Mesodermal cell (in vitro differentiated cells): Measurements from ENCODE around the gene LHX3.

Source experiments
- H3K27ac ChIP-seq: 2 replicates; pipeline ENCODE4 v1.7.0; 2013; ENCODE audit warnings: mild to moderate bottlenecking, low read depth, low read length, moderate library complexity; ENCODE audit not compliant: severe bottlenecking
- H3K36me3 ChIP-seq: 2 replicates; pipeline ENCODE4 v1.7.1; 2013; ENCODE audit warnings: mild to moderate bottlenecking, low read length, moderate library complexity; ENCODE audit not compliant: control insufficient read depth, insufficient read depth
- H3K4me1 ChIP-seq: one replicate; pipeline ENCODE4 v1.7.1; 2013; ENCODE audit warnings: mild to moderate bottlenecking, low read length; ENCODE audit not compliant: insufficient read depth, control insufficient read depth, poor library complexity, severe bottlenecking
- H3K4me3 ChIP-seq: 2 replicates; pipeline ENCODE4 v1.7.0; 2013; ENCODE audit warnings: low read length, control low read depth, mild to moderate bottlenecking; ENCODE audit not compliant: insufficient read depth, poor library complexity, severe bottlenecking; ENCODE audit errors: extremely low read depth
- H3K9me3 ChIP-seq: 2 replicates; pipeline ENCODE4 v1.7.1; 2013; ENCODE audit warnings: mild to moderate bottlenecking, low read length, moderate library complexity; ENCODE audit not compliant: control insufficient read depth
- WGBS, 2 experiments: methylation state at CpG; one replicate each; pipeline ENCODE4 v1.1.5; 2013; ENCODE audit warnings: missing lambda C conversion rate in 2 of 2; ENCODE audit not compliant: insufficient coverage in 2 of 2; 5-methylcytosine and 5-hydroxymethylcytosine counted together

The LHX3 gene

DNA sequence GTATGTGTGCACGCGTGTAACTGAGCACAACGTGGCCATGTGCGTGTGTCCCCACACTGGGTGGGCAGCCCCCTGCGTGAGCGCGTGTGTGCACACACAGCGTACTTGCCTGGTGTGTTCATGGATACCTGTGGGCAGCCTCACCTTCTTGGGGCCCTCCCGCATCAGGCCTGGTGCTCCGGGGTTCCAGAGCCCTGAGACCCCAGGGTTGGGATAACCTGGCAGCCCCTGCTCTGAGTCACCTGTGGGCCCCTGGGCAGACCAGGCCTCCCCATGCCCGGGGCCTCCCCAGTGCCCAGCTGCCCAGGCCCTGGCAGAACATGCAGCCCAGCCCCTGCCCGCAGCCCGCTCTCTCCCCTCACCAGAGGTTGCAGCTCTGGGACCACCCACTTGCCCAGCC is 25.2 kb downstream of the LHX3 start:
- H3K4me3 ChIP-seq: no peak overlapping the region
- H3K9me3 ChIP-seq: no peaks in the 10 kb centered on the region
- H3K4me1 ChIP-seq: no peaks in the 10 kb centered on the region
- H3K36me3 ChIP-seq: no peaks in the 10 kb centered on the region
- 93 to 95% methylated on average over 11 to 12 of the region's 13 CpGs for WGBS, 2 experiments
- H3K27ac ChIP-seq: no peak overlapping the region

DNA sequence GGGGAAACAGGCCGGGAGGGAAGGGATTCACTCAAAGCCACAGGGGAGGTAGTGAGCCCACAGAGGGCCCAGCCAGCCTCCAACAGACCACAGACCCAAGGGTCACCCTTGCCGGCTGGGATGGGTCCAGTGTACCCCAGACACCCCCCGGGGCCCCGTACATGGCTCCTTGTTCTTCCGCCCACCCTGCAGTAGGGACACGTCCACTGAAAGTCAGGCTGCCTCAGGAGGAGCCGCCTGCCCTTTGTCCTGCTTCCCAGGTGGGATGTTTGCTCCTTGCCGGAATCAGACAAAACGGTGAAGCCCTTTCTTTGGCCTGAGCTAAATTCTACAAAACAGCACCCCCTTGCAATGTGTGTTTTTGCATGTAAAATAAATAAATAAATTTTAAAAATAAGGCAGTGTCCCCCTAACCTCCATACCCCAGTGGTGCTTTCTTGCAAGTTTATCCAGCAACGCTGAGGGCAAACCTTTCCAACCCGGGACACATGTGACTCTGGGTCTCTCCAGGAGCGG is 25.8 kb downstream of the LHX3 start:
- no peaks in the 10 kb centered on the region for H3K4me1 ChIP-seq
- no peaks in the 10 kb centered on the region for H3K9me3 ChIP-seq
- 69 to 74% methylated on average over 9 to 11 of the region's 12 CpGs for WGBS, 2 experiments
- H3K36me3 ChIP-seq: no peaks in the 10 kb centered on the region
- no peak overlapping the region for H3K27ac ChIP-seq
- no peak overlapping the region for H3K4me3 ChIP-seq

DNA sequence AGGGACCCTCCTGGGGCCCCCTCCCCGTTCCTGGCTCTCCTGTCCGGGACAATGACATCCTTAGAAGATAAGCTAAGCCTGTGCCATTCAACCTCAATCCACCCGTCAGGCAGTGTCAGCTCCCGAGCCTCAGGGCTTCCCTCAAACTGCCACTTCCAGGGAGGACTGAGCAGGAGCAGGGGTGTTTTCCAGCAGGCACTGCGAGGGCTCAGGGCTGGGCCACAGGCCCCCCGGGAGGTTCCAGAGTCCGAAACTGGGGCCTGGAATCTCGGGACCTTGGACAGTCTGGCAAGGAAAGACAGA is 26.2 kb downstream of the LHX3 start:
- H3K4me3 ChIP-seq: no peak overlapping the region
- no peak overlapping the region for H3K27ac ChIP-seq
- H3K4me1 ChIP-seq: no peaks in the 10 kb centered on the region
- no peaks in the 10 kb centered on the region for H3K9me3 ChIP-seq
- H3K36me3 ChIP-seq: no peaks in the 10 kb centered on the region
- WGBS, 2 experiments: 55 to 73% methylated on average over 5 to 6 of the region's 8 CpGs

DNA sequence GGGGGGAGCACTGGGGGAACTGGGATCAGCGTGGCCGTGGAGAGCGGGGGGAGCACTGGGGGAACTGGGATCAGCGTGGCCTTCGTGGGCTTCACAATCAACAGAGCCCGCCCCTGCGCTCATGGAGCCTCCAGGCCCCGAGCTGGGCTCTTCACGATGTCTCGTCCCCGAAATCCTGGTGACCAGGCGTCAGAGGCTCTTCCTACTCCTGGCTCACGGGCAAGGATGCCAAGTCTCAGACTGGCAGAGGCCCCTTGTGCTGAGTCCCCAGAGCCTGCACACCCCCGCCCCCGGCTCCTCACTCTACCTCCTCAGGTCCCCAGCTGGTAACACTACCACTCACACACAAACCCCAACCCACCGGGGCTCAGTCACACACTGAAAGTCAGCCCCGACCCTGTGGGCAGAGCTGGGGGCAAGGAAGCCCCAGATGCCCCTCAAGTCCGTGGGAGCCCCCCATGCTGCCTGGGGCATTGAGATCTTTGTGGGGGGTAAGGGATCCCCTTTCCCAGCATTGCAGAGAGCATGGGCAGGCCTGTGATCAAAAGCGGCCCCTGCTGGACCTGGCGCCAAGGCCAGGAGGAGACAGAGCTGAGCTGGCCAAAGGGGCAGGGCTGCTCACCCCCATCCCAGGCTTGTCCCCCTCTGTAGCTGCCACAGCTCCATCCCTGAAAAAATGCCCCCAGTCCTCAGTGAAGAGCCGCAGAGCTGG is 26.7 kb downstream of the LHX3 start:
- Histone ChIP-seq H3K36me3 (no peaks in the 10 kb centered on the region), H3K9me3 (no peaks in the 10 kb centered on the region), H3K4me1 (no peaks in the 10 kb centered on the region), H3K27ac (no peak overlapping the region), H3K4me3 (no peak overlapping the region)
- 92% methylated on average over 16 to 17 of the region's 21 CpGs for WGBS, 2 experiments

DNA sequence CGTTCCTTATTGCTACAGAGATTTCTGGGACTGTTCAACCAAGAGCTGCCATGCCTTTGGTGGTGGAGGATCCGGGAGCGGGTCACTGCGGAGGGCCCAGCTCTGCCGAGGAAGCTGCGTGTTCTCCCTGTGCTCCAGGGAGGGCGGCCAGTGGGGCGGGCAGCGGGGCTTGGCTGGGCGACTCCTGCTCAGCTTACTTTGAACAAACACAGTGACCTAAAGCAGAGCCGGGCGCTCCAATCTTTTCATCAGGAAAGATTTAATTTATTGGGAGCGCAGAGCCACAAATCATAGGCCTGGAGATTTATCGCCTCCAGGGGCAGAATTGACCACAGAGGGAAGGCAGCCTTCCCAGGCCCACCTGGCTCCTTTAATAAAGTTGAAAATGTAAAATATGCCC is 27.7 kb downstream of the LHX3 start:
- H3K4me1 ChIP-seq: no peaks in the 10 kb centered on the region
- H3K9me3 ChIP-seq: no peaks in the 10 kb centered on the region
- H3K36me3 ChIP-seq: no peaks in the 10 kb centered on the region
- WGBS, 2 experiments: 93 to 95% methylated on average over 12 to 14 of the region's 14 CpGs
- no peak overlapping the region for H3K4me3 ChIP-seq
- no peak overlapping the region for H3K27ac ChIP-seq

DNA sequence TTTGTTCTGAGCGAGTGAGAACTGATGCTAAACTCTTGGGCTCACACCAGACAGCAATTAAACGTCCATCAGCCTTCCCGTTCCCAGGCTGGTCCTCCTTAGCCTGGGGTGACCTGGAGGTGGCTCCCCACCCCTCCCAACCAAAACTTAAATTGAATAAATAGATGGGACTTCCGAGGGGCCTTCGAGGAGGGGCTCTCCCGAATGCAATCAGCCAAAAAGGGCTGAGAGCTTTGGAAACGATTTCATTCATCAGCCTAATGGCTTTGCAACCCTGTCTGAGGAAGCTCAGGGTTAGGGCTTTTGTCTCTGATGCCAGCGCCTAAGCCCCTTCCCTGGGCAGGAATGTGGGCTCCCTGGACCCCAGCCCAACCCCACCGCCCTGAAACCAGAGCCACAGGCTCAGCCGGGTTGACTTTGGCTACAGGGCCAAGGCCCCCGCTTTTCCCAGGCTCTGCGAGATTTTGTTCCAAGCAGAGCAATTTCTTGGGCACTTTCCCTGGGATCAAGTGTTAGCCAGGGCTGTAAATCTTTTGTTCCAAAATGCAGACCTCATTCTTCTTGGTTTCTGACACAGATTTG is 29.2 kb downstream of the LHX3 start:
- Histone ChIP-seq H3K36me3 (no peaks in the 10 kb centered on the region), H3K4me1 (no peaks in the 10 kb centered on the region), H3K27ac (no peak overlapping the region), H3K9me3 (no peaks in the 10 kb centered on the region), H3K4me3 (no peak overlapping the region)
- 83 to 88% methylated on average over 10 to 11 of the region's 12 CpGs for WGBS, 2 experiments

DNA sequence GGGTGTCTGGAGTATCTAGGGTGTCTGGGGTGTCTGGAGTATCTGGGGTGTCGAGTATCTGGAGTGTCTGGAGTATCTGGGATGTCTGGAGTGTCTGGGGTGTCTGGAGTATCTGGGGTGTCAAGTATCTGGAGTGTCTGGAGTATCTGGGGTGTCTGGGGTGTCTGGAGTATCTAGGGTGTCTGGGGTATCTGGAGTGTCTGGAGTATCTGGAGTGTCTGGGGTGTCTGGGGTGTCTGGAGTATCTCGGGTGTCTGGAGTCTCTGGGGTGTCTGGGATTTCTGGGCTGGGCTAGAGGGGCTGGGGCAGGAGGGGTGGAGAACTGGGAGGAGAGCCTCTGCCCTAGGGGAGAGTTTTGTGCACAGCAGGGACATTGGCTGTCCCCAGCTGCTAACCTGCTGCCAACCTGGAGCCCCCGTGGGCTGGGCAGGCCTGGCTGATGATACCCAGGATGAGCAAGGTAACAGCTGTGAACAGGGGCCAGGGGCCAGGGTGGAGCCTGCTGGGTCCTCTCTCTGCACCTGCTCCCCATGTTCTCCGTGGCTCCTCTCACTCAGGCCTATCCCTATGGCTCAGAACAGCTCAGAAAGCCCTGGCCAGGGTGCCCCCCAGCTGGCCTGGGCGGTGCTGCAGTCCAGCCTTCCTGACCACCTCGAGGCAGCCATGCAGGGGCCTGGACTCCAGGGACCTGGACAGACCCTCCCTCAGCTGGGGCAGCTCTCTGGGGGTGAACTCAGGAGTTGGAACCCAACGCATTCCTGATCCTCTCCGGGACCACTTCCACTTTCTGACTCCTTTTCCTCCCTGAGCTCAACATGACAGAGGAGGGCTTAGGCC is 29.9 kb downstream of the LHX3 start:
- H3K36me3 ChIP-seq: no peaks in the 10 kb centered on the region
- no peak overlapping the region for H3K27ac ChIP-seq
- 77 to 78% methylated on average over 6 of the region's 8 CpGs for WGBS, 2 experiments
- H3K4me1 ChIP-seq: no peaks in the 10 kb centered on the region
- no peaks in the 10 kb centered on the region for H3K9me3 ChIP-seq
- H3K4me3 ChIP-seq: no peak overlapping the region

DNA sequence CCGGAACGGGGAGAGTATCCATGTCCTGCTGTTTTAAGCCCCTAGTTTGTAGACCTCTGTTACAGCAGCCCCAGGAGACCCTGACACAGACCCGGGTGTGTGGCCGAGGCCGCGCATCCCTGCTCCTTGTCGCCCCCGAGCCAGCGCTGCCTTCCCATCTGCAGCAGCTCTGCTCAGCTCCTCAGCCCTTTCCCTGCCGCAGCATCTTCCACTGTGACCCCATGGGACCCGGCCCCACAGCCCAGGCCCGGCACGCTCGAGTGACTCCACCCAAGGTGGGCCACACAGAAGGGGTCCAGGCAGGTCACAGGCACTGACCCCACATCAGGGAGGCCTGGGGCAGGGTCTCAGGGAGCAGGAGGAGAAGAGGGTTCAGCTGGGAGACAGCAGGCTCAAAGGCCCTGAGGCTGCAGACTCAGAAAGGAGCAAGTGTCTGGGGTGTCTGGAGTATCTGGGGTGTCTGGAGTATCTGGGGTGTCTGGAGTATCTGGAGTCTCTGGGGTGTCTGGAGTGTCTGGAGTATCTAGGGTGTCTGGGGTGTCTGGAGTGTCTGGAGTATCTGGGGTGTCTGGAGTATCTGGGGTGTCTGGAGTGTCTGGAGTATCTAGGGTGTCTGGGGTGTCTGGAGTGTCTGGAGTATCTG is 31.2 kb downstream of the LHX3 start:
- Histone ChIP-seq H3K27ac (no peak overlapping the region), H3K4me3 (no peak overlapping the region), H3K4me1 (no peaks in the 10 kb centered on the region), H3K9me3 (no peaks in the 10 kb centered on the region), H3K36me3 (no peaks in the 10 kb centered on the region)
- 90 to 93% methylated on average over 10 of the region's 14 CpGs for WGBS, 2 experiments

DNA sequence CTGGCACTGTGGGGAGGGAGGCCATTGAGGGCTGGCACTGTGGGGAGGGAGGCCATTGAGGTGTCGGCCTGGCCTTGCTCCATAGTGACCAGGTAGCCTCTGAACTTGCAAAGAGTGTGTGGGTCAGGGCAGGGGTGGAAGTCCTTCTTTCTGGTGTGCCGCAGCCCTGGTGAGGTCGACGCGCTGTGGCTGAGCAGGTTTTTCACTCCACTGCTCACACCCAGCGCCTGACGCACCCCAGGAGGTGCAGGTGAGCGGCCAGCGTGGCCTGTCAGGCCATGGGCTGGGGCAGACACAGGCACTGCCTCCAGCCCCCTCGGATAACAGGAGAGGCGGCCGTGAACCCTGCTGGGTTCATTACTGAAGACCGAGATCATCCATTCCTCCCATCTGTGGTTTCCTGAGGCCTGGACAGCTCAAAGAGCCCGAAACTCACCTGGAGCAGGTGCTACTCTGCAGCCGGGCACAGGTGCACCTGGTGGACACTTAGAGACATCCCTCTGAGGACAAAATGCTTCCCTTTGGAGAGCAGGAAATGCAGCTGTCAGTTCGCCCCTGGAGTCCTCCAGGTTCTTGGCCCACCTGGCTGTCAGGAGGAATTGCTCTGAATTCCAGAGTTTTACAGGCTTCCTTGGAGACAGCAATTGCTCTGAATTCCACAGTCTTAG is 32.4 kb downstream of the LHX3 start:
- no peak overlapping the region for H3K4me3 ChIP-seq
- H3K9me3 ChIP-seq: no peaks in the 10 kb centered on the region
- H3K36me3 ChIP-seq: no peaks in the 10 kb centered on the region
- no peaks in the 10 kb centered on the region for H3K4me1 ChIP-seq
- WGBS, 2 experiments: 85% methylated on average over 16 of the region's 16 CpGs
- H3K27ac ChIP-seq: no peak overlapping the region

DNA sequence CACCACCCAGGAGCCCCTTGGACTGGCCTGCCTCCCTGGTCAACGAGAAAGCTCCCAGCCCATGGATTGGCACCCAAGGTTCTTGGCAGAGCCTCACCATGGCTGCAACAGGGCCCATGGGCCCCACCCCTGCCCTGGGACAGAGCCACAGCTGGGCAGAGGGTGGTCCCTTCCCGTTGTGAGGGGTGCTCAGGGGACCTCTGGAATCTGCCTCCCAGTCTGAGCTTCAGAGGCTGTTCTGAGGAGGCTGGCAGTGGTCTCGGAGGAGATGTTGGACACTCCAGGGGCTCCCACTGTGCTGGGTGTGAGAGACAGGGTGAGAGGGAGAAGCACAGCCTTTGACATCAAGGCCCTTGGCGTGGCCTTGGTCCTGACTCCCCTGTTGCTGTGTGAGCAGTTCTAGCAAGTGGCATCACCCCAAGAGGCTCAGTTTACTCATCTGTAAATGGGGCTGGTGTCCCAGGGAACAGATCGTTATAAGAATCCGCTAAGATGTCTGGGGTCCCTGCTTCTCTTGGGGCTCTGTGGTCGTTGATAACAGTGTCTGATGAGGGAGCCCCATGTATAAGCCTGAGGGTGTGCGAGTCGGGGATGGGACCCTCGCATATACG is 33.0 kb downstream of the LHX3 start:
- no peaks in the 10 kb centered on the region for H3K9me3 ChIP-seq
- no peak overlapping the region for H3K4me3 ChIP-seq
- no peak overlapping the region for H3K27ac ChIP-seq
- 73 to 76% methylated on average over 9 to 10 of the region's 11 CpGs for WGBS, 2 experiments
- H3K4me1 ChIP-seq: no peaks in the 10 kb centered on the region
- no peaks in the 10 kb centered on the region for H3K36me3 ChIP-seq
